HG03045 (cell line): ENCODE data around the gene RTKN2.

Experiments
- ATAC-seq: cut with Tn5 transposase; IDR thresholded peaks from one replicate; pipeline ENCODE4 v1.9.1; 2021; ENCODE audit warnings: mild to moderate bottlenecking, moderate library complexity; ENCODE audit not compliant: unreplicated experiment

The RTKN2 gene

GRCh38 chr10:62180677-62181076 is 88.0 kb downstream of the RTKN2 start:
- no peak for ATAC-seq

GRCh38 chr10:62178568-62178967 is 90.1 kb downstream of the RTKN2 start:
- ATAC-seq = no peak

DNA sequence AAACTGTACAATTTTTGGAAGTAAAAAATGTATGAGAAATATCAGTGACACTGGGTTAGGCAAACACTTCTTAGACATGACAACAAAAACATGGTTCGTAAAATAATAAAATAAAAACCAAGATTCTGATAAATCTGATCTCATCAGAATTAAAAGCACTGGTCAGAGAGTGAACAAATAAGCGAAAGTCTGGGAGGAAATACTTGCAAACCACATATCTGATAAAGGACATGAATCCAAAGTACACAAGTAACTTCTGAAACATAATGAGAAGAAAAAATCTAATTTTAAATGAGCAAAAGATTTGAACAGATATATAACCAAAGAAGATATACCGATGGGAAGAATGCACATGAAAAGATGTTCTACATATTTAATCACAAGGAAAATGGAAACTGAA is 91.5 kb downstream of the RTKN2 start:
- ATAC-seq = no peak

- ATAC-seq = no peak
These were observed 93.4 kb downstream of the RTKN2 start for GRCh38 chr10:62175251-62175650.

- no peak for ATAC-seq
These were observed 96.2 kb downstream of the RTKN2 start for GRCh38 chr10:62172465-62172864.

GRCh38 chr10:62171791-62172190 is 96.9 kb downstream of the RTKN2 start:
- no peak for ATAC-seq

DNA sequence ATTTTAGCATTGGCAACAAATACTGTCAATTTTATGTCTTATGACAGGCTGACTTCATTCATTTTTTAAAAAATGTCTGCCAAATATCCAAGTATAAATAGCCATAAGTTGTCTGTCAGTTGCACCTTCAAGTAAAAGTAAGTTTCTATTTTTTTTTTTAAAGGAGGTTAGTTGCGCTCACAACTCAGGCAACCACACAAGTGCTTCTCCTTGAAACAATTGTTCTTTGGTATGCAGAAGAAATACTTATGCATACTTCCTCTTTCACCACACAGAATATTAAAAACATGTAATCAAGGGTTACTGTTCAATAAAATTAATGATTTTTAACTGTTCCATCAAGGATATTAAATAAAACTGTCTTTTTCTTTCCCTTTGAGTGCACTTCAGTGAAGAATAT is 97.9 kb downstream of the RTKN2 start:
- no peak for ATAC-seq

GRCh38 chr10:62166331-62167131 is 102.1 kb downstream of the RTKN2 start:
- peak; percentile 93 for ATAC-seq

- ATAC-seq = no peak
These were observed 102.8 kb downstream of the RTKN2 start for GRCh38 chr10:62165803-62166202.

GRCh38 chr10:62163024-62163423 is 105.6 kb downstream of the RTKN2 start:
- ATAC-seq = no peak

DNA sequence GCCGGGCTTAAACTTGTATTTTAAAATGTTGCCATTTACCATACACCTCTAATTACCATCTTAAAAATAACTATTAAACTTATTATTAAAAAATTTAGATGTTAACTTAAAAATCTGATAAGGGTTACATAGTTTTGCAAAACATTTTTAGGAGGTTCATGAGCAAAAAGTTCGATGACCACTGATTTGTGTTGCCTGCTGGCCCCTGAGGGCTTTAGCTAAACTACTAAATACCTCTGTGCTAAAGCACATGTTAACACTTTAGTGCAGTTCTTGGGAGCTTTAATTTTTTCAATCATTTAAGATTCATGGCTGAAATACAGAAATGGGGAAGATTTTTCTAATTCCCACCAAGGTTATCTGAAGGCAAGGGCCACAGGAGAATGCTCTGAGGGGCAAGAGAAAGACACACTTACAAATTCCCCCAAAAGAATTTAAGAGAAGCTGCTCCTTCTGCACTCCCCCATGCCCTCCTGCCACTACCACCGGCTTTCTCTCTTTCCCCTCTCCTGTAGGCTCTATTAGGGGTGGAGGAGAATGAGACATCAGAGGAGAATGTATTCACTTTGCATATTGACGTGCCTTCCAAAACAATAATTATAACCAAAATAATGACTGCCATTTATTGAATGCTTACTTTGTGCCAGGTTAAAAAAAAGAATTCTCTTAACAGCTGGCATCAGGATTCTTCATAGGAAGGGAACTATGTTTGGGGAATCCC is 106.2 kb downstream of the RTKN2 start:
- no peak for ATAC-seq

DNA sequence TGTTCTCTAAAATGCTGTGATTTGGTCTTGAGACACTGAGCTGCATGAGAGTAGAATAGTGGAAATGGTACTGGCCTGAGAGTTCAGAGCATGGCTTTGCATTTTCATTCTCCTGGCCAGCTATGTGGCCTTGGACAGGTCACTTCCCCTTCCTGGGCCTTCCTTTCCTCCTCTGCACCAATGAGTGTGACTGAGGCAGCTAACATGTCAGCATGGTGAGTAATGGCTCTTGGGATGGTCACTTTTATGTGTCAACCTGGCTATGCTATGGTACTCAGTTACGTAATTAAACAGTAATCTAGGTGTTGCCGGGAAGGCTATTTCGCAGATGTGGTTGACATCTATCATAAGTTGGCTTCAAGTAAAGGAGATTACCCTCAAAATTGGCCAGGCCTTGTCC is 109.3 kb downstream of the RTKN2 start:
- no peak for ATAC-seq

DNA sequence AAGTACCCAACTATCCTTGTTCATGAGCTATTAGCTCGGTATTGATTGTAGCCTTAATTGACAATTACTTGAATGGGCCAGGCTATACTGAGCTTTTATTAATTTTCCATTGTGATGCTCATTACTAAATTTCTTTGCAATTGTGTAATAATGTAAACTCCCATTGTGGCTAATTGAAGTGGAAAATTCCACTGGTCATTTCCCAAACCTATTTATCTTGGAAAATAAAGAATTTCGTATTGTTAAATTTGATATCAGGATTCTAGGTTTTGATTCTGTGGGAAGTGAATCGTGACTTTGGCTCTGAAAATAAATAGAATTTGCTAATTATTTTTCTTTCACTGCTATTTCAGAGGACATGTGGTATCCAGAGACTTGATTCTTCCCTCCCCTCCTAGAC is 111.0 kb downstream of the RTKN2 start:
- ATAC-seq = no peak

- no peak for ATAC-seq
These were observed 113.5 kb downstream of the RTKN2 start for GRCh38 chr10:62155054-62155680.

DNA sequence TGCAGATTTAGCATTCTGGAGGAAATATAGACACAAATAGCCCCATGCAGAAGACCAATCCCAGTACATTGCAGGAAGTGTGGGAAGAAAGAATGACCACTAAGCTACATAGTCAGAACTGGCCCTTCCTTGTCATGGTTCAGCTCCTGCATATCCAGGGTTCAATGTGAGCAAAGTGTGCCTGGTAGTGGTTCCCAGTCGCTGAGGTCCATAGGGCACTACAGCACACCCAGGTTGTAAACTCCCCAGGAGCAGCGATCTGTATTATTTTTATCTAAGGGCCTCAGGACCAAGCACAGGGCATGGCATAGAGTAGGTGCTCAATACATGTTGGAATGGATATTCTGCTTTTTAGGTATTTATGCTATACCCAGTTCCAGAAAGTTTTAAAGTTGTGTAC is 114.4 kb downstream of the RTKN2 start:
- ATAC-seq = no peak

- no peak for ATAC-seq
These were observed 115.5 kb downstream of the RTKN2 start for GRCh38 chr10:62153191-62153590.

DNA sequence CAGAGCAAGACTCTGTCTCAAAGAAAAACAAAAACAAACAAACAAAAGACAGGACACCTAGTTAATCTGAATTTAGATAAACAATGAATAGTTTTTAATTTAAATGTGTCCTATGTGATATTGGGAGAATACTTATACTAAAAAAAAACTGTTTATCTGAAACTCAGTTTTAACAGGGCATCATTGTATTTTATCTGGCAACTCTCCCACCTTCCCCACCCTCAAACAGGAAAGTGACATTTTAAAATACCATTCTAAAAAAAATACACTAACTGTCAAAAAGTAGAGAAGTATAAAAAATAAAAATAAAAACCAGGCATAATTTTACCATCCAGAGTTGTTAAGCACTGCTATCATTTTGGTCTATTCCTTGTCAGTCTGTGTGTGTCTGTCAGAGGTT is 119.0 kb downstream of the RTKN2 start:
- no peak for ATAC-seq

DNA sequence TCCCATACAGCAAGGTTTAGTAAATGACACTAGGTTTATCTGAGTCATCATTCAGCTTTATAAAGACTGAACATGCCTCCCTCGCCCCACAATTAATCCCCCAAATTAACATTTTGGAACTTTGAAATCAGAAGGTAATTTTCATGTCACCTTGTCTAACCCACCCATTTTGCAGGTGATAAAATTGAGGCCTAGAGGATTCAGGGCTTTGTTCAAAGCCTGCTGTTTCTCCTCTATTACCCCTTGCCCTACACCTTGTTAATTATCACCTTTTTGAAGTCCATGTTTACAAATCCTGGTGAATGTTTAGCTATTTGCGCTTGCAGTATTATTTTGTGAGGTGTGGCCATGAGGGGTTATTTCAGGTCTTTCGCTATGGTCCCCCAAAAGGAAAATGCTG is 120.5 kb downstream of the RTKN2 start:
- ATAC-seq = no peak

DNA sequence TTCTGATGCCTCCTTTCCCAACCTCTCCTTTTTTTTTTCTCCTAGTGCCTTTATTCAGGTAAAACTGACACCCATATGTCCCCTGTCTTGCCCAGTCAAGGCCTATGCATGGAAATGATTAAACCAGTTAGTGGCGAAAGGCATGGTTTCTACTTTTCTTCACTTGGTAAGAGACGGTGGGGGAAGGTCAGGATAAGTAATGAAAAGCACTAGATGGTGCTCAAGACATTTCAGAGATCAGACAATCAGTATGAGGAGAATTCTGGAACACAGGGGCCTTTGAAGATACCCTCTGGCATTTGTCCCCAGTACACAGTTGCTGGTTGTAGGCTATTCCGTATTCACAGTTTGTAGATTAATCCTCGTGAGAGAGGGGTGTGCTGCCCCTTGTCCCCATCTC is 121.2 kb downstream of the RTKN2 start:
- no peak for ATAC-seq

- ATAC-seq = no peak
These were observed 131.7 kb downstream of the RTKN2 start for GRCh38 chr10:62136931-62137330.

GRCh38 chr10:62133618-62134017 is 135.0 kb downstream of the RTKN2 start:
- ATAC-seq = peak; percentile 95
